Stomach (tissue), 4 donors: Measurements from ENCODE around the gene NTM.

Experiments used
- EP300 ChIP-seq: sonication (generic); formaldehyde crosslinking; IDR thresholded peaks from one replicate; pipeline ENCODE4 v1.6.1; 2017; ENCODE audit warnings: antibody characterized with exemption
- POLR2A ChIP-seq, 4 donors: fragments of 450-650 bp; IDR thresholded peaks; one replicate each; pipeline ENCODE4 v1.6.1; 2016; ENCODE audit warnings: antibody characterized with exemption in 4 of 4, control low read depth in 2 of 4, mild to moderate bottlenecking in 1 of 4, moderate library complexity in 1 of 4
- POLR2AphosphoS5 ChIP-seq, 3 donors: sonication (generic); formaldehyde crosslinking; IDR thresholded peaks; one replicate each; pipeline ENCODE4 v1.6.1; 2016; ENCODE audit warnings: antibody characterized with exemption in 3 of 3
- TF ChIP-seq, protein P1 (sequence below), 7 experiments: fragments of 450-650 bp in 4 of 7; fragments of 200-600 bp in 3 of 7; sonication (generic) in 3 of 7; IDR thresholded peaks; one replicate each; pipeline ENCODE4 v1.5.1; 2016 to 2019; ENCODE audit warnings: antibody characterized with exemption in 7 of 7, control low read depth in 2 of 7, mild to moderate bottlenecking in 1 of 7

- TF ChIP-seq POLR2A (IDR thresholded peaks at IDR 0.05) (no peak), EP300 (no peak), POLR2AphosphoS5 (IDR thresholded peaks at IDR 0.05) (no peak)
- TF ChIP-seq, protein P1, sequence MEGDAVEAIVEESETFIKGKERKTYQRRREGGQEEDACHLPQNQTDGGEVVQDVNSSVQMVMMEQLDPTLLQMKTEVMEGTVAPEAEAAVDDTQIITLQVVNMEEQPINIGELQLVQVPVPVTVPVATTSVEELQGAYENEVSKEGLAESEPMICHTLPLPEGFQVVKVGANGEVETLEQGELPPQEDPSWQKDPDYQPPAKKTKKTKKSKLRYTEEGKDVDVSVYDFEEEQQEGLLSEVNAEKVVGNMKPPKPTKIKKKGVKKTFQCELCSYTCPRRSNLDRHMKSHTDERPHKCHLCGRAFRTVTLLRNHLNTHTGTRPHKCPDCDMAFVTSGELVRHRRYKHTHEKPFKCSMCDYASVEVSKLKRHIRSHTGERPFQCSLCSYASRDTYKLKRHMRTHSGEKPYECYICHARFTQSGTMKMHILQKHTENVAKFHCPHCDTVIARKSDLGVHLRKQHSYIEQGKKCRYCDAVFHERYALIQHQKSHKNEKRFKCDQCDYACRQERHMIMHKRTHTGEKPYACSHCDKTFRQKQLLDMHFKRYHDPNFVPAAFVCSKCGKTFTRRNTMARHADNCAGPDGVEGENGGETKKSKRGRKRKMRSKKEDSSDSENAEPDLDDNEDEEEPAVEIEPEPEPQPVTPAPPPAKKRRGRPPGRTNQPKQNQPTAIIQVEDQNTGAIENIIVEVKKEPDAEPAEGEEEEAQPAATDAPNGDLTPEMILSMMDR (IDR thresholded peaks at IDR 0.05): no peak
Measured at GRCh38 chr11:131460931-131461330, 90.5 kb downstream of the NTM start.
